CD4-positive, alpha-beta T cell treated with Interferon gamma for 1 hour (primary cell): ENCODE data around the gene OSBPL3.

Source experiments
- DNase-seq: peaks from one replicate; pipeline ENCODE4 v3.0.0-alpha.2; 2020

Gene OSBPL3

DNA sequence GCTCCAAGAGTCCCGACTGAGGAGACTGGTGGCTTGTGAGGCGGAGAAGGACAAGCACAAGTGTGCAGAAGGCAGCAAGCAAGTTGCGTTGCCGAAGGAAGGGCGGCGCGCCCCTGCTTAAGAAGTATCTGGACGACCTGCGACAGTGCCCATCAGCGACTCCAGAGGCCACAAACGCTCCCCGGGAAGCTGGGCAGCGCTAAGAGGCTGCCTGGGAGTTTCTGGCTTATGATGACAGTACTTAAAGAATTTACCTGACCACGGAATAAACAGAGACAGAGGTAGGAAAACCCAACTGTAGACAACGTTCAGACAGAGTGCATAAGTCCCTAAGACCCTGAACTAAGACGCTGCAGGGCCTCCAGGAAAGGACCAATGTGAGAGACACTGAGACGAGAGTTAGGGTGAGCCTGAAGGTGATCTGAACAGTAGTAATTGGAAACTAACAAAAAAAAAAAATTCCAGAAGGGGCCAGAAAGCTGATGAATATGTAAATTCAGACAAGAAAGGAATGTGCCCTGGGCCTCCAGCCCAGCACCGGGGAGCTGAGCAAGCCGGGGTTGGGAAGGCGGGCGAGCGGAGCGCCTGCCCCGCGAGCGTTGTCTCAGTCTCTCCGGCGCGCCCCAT, 1.0 kb downstream of the OSBPL3 start:
- no peak for DNase-seq

DNA sequence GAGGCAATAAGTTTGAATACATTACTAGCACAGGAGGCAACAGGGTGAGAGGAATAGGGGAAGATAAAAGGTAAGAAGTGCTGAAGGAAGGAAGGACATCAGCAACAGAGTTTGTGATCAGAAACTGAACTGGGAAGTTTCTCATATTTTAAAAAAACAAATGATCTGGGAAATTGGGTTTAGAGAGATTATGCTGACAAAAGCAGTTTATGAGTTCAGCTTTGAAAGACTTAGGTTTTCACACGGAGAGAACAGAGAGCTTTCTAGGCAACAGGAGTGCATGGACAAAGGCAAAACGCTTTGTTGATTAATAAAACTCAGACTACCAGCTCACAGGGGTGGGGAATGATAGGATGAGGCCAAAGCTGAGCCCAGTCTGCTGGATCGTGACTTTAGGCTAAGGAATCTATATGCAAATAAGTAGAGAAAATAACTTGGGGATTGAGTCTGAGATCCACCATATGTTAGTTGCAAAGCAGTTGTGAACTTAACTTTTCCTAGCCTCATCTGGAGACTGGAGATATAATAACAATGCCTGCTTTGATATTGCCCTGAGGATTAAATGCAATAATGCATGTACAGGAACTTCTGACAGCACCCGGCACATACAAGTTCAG, 4.2 kb downstream of the OSBPL3 start:
- no peak for DNase-seq

DNA sequence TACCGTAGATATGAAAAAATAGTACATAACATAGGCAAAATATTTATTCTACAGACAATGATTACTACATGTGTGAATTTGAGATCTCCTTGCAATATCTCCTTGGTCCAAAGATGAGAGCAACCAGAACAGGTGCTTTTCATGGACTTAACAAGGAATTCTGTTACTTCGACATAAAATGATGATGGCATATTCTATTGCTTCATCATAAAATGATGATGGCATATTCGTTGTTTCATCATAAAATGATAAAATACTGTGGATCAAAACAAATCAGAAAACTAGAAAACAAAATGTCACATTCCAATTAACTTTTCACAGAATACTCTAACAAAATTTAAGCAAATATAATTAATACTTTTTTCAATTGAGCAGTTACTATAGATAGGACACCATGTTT, 4.8 kb downstream of the OSBPL3 start:
- no peak for DNase-seq

- DNase-seq = no peak
Measured at GRCh38 chr7:24974026-24974832, 5.7 kb downstream of the OSBPL3 start.

DNA sequence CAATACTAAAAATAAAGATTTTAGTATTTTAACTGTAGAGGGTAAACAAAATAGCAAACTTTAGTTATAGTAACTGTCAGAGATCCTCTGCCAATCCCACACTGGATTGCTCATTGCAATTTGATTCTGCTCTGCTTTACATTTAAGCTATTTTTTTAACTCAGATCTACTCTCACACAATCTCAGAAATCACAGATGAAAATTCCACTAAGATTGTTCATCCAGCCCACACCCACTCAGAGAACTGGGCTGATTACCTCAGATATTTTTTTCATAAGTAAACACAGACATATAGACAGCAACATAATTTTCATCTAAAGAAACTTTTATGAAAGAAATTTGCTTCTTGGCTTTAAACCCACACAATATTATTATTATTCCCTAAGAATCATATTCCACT, 7.0 kb downstream of the OSBPL3 start:
- DNase-seq = no peak

DNA sequence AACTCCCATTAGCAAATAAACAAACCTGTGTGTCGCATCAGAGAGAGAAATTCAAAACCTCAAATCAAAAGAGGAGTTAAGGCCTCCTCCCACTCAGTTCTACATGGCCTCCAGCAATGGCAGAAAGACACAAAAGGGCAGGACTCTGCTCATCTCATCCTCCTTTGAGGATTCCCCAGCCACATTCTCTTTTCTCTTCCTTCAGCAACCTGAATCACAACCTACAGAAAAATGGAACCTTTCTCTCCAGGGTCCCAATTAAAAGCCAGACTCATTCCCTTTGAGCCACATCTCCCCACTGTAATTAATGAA, 7.9 kb downstream of the OSBPL3 start:
- DNase-seq = no peak

- no peak for DNase-seq
Measured at GRCh38 chr7:24971333-24972165, 8.4 kb downstream of the OSBPL3 start.

- DNase-seq = no peak
Measured at GRCh38 chr7:24970676-24971075, 9.3 kb downstream of the OSBPL3 start.

DNA sequence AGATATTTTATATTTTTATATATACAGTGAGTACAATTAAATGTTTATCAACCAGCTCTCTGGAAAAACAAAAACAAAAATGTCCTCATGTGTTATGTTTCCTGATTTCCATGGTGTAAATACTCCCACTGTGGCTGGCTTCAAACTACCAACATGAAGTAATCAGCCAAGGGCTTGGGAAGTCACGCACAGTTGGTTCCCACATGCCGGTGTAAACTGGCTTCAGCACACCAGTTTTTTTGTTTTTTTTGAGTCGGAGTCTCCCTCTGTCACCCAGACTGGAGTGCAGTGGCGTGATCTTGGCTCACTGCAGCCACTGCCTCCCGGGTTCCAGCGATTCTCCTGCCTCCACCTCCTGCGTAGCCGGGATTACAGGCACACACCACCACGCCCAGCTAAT, 11.8 kb downstream of the OSBPL3 start:
- no peak for DNase-seq

DNA sequence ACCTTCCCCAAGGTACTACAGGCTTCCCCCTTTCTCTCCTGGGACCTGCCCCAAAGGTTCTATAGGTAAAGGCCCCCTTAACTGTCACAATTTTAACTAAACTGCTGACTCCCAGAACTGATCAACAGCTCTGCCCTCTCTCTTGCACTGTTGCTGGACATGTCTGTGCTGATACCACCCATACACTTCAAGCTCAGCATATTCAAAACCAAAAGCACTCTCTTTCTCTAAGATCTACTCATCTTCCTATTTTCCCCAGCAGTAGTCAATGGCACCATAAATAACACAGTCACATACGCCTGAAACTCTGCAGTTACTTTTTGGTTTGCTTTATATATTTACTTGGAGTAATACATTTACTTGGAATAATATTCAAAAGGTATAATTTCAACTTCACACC, 12.3 kb downstream of the OSBPL3 start:
- DNase-seq = no peak

- no peak for DNase-seq
Measured at GRCh38 chr7:24966802-24967201, 13.2 kb downstream of the OSBPL3 start.

- DNase-seq = peak; percentile 11
Measured at GRCh38 chr7:24965831-24966708, 13.9 kb downstream of the OSBPL3 start.

DNA sequence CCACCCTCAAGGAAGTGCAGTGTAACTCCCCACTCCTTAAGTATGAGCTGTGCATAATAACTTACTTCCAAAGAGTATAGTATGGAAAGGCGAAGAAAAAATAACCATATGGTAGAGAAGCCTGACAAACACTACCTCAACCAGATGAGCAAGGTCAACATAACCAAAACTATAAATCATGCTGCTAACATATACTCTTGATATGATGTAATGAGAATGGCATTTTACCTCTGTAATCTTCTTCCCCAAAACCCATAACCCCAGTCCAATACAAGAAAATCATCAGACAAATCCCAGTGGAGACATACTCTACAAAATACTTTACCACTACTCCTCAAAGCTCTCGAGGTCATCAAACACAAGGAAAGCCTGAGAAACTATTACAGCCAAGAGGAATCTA, 15.8 kb downstream of the OSBPL3 start:
- no peak for DNase-seq

- DNase-seq = peak; percentile 62
Measured at GRCh38 chr7:24963218-24963617, 16.8 kb downstream of the OSBPL3 start.

DNA sequence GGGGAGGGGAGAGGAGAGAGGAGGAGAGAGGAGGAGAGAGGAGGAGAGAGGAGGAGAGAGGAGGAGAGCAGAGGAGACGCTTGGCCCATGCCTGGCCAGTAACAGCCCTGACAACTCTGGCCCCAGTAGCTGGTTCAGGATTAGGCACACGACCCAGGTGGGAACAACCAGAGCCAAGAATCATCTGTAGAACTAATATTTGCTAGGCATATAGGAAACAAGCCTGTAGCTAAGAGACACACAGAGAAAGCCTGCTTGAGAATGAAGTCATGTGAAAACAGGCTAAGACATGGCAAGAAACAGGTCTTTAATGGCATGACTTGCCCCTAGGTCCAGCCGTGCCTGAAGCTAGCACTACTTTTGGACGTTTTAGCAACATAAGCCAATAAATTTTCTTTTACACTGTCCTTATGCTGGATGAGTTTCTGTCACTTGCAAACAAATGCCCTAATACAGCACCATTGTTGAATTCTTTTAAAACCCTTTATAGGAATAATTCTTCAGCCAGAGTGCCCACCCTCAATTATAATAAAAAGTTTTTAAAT, 17.5 kb downstream of the OSBPL3 start:
- DNase-seq = no peak

- DNase-seq = no peak
Measured at GRCh38 chr7:24959735-24960485, 20.1 kb downstream of the OSBPL3 start.

- DNase-seq = no peak
Measured at GRCh38 chr7:24958399-24958798, 21.6 kb downstream of the OSBPL3 start.

DNA sequence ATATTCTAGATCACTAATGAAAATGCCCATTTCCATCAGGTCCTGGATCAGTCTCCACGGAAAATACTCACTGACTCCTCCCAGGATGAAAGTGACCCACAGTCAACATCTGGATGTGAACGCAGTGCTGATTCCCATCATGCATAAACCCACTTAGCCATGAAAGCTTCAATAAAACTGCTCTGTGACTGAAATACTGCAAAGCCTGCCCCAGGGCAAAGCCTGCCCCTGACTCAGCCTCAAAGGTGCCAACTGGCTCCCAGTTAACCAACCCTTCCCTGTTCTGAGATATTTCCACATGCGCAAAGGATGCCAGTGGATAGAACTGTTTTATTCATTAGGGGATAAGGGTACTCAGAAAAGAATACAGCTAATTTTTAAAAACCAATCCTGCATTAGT, 24.0 kb downstream of the OSBPL3 start:
- DNase-seq = no peak

- no peak for DNase-seq
Measured at GRCh38 chr7:24955313-24955712, 24.7 kb downstream of the OSBPL3 start.

DNA sequence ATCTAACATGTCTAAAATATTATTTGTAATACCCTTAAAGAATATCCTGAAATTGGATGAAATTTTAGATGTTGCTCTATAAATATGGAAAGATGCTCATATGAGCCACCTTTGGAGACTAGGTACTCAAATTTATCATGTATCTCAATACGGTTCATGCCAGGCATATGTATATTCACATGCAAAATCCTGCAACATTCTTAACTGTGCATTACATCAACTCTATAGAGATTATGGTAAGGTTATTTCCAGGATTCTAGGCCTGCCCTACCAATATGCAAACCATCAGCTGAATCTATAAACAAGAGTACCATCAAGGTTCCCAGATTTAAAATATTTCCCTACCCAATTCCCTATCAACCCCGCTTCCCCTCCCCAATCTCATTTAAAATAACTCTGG, 27.5 kb downstream of the OSBPL3 start:
- no peak for DNase-seq

- no peak for DNase-seq
Measured at GRCh38 chr7:24951441-24951980, 28.5 kb downstream of the OSBPL3 start.
